Glomerular visceral epithelial cell (primary cell): Measurements from ENCODE around the gene HCN3.
"Not testable (repeated sequence)": the region's sequence is repeated elsewhere in the genome, so short reads cannot be mapped to it uniquely, and the experiment has no call there.

ENCODE experiments used
- DNase-seq: peaks from one replicate; pipeline ENCODE4 v3.0.0-alpha.2; 2016; ENCODE audit errors: extremely low spot score

Gene HCN3

DNA sequence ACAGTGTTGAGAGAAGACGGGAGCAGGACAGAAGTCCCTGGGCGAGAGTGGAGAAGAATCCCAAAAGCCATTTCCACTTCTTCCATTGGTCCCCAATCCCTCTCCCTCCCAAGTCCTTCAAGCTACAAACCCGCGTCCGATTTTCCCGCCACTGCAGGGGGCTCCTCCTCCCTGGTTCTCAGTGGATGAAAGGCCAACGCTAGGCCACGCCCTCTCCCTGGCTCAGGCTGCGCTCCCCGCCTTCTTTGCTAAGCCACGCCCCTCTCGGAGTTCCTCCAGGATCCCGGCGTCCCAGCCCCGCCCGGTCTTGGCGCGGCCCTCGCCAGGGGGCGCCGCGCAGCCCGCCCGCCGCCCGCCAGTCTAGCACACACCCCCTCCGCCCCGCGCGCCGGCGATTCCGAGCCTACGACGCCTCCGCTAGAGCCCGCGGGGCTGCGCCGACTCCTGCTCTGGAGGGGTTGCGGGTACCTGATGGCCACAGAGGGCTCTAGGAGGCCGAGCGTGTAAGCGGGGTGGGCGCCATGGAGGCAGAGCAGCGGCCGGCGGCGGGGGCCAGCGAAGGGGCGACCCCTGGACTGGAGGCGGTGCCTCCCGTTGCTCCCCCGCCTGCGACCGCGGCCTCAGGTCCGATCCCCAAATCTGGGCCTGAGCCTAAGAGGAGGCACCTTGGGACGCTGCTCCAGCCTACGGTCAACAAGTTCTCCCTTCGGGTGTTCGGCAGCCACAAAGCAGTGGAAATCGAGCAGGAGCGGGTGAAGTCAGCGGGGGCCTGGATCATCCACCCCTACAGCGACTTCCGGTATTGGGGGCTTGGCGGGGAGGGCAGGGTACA, at the start of gene HCN3:
Gene HCN3 (plus strand): TSS at position 394 of the 832 bp plus-strand sequence. CDS start 128 bp downstream, at position 522.
- peak; percentile 97 for DNase-seq

DNA sequence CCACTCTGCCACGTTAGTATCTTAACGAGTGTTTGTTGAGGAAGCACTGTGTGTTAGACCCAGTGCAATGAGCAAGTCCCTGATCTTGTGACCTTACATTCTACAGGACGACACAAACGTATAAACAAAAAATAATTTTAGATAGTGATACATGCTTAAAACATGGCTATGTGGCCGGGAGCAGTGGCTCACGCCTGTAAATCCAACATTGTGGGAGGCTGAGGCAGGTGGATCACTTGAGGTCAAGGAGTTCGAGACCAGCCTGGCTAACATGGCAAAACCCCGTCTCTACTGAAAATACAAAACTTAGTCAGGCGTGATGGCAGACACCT, 49.2 kb upstream of the HCN3 start:
- DNase-seq, result no peak

DNA sequence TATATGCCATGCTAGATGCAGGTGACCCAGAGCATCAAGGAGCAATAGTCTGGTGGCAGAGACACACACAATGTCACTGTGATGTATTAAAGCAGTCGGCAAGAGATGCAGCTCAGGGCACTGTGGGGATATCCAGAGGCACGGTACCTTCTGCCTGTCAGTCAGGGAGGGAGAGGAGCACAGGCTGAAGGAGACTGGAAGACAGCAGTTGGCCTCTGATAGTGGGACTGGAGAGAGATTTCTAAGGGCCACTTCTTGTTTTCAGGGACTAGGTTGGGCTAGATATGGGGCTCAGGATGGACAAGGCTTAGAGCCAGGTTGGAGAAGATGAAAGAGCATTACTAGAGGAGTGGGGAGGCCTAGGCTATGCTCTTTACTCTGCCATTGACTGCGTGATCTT, 46.0 kb upstream of the HCN3 start:
- not testable (repeated sequence) for DNase-seq

DNA sequence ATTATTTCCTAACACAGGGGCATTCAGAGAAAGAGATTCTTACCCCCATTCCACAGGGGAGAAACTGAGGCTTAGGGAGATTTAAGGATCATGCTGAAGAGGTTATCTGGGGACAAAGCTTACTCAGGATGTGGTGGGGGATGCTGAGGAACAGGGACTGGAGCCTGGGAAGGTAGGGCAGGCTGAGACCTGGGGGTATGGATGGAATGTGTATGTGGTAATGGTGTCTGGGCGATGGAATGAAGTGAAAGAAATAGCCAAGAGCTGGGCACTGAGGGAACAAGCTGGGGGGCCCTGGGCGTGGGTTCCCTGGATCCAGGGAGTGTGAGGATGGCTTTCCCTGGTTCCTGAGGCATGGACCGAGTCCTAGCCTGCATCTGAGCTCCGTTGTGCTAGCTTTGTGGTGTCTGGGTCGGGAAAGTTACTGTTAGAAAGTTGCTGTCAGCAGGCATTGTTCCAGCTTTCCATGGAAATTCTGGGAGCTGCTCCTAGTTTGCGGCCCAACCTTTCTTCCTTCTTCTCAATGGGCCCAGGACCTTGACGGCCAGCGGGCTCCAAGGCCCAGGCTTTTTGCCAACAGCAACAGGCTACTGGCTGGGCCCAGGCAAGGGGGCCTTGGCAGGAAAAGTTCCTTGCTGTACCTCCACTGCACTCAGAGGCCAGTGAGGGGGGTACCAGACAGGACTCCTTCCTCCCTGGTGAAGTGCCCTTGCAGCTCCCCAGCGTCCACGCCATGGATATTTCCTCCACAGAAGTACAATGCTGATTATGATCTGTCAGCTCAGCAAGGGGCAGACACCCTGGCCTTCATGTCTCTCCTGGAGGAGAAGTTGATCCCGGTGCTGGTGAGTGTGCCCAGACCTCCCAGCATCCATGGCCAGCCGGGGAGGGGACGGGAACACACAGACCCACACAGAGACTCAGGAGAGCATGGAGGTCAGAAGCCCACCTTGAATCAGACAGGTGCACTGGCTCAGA, 45.0 kb upstream of the HCN3 start:
- peak; percentile 50 for DNase-seq

DNA sequence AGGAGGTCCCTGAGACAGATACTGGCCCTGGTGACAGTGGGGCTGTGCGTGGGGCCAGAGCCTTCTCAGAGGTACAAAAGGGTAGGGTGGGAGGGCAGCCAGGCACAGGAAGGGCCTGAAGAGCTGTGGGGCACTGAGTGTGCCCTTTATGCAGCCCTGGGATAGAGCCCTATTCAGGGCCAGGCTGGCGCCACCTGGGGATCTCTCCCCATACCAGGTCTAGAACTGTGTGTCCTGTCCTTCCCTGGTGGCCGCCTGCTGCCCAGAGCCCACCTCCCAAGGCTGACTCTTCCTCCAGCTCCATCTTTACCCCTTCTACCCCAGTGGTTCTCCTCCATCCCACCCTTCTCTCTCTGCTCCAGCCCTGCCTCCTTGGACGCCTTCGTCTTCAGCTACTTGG, 43.8 kb upstream of the HCN3 start:
- DNase-seq, result not testable (repeated sequence)

DNA sequence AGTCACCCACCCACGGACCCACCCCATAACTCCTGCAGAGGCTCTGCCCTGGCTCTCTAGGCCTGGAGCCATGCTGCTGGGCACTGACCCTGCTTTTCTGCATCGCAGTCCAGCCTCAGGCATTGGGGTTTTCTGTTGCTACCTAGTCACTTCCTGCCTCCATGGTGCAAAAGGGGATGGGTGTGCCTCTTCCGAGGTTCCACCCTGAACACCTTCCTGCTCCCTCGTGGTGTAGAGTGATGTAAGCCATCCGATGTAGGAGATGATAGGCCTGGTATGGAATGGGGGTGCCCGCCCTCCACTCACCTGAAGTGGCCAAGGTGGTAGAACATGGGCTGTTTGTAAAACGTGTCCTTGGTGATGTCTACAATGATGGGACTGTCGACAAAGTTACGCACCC, 41.9 kb upstream of the HCN3 start:
- not testable (repeated sequence) for DNase-seq

DNA sequence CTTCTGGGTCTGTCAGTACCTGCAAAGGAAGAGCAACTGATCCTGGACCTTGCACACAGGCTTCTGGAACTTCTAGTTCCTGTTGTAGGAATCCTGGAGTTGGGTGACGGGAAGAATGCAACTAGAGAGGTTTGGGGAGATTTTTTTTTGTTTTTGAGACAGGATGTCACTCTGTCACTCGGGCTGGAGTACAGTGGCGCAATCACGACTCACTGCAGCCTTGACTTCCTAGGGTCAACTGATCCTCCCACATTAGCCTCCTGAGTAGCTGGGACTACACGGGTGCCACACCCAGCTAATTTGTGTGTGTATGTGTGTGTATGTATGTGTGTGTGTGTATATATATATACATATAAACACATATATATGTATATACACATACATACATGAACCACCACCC, 40.8 kb upstream of the HCN3 start:
- no peak for DNase-seq

DNA sequence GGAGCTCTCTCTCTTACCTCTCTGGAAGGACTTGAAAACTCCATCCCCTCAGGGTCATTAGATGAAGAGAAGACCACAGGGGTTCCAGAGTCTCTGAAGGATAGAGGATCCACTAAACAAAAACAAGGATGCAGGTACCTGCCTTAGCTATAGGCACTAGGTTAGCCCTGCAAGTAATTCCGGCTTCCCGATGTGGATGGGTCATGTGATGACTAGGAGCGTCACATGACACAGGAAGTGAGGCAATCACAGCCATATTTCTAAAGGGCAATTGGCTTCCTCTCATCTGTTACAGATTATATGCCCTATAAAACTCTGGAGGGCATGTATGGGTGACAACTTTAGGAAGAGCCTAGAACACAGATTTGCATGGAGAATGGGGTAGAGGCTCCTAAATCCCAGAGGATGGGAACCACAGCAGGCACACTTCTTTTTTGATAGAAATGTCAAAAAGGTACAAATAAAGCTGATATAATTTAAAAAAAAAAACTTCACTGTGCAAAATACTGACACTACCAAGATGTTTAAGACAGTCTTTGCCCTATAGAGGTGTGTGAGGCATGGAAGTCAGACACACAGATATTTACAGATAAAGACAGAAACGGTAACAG, 36.1 kb upstream of the HCN3 start:
- peak; percentile 75 for DNase-seq

DNA sequence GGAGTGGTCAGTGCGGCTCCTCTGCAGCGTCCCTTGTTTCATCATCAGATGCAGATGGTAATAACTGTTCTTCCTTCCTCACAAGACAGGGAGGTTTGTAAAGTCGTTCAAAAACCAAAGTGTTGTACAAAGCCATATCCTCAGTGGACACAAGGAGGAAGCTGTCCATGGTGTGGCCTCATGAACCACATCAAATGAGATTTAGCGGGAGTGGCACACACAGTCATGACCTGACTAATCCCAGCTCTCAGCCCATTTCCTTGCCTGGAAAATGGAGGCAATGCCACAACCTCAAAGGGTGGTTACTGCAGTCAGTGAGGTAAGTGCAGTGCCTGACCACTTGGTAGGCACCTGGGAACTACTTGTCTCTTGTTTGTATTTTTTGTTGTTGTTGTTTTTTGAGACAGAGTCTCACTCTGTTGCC, 35.4 kb upstream of the HCN3 start:
- no peak for DNase-seq

DNA sequence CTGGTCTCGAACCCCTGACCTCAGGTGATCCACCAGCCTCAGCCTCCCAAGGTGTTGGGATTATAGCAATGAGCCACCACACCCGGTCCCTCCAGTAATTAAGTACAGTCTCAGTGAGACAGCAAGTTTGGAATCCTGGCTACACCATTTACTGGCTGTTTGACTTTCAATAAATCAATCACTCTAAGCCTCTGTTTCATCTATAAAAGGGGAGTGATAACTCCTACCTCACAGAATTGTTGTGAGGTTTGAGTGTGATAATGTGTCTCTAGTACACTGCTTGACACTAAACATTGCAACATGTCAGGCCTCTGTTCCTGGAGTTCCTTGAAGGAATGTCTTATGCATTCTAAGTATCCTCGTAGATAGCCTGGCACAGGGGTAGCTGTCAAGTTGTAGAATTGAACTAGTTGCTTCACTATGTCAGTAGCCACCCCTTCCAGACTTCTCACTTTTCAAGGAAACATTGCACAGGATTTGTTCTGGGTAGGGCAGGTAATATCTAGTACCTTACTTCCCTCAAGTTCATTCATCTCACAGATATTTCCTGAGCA, 34.4 kb upstream of the HCN3 start:
- DNase-seq, result no peak

DNA sequence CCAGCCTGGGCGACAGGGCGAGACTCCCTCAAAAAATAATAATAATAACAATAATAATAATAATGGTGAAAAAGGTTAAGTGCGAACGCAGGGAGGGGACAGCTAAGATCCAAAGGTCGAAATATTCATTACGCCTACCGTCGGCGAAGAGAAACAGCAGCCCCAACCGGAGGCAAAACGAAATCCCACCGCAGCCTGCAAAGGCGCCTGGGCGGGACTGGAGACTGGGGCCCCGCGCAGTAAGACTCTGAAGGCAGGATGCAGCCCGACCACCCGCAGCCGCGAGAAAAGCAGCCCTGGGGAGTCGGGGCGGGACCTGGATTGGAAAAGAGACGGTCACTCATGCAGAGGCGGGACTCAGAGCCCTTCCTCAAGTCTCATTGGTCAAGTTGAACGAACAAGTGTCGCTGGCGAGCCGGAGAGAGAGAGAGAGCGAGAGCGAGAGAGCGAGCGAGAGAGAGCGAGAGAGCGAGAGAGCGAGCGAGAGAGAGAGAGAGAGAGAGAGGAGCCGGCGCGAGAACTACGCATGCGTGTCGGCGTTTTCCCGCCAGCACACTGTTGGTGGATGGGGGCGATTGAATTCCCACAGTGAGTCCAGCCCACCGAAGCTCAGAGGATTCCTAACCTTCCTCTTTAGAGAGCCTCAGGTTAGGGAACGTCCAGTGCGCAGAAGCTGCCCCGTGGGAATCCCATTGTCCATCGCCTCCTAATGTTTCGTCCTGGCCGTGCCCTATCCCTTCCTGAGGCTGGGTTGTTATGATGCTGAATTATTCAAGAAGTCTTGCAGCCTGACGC, 32.7 kb upstream of the HCN3 start:
- peak; percentile 100 for DNase-seq

DNA sequence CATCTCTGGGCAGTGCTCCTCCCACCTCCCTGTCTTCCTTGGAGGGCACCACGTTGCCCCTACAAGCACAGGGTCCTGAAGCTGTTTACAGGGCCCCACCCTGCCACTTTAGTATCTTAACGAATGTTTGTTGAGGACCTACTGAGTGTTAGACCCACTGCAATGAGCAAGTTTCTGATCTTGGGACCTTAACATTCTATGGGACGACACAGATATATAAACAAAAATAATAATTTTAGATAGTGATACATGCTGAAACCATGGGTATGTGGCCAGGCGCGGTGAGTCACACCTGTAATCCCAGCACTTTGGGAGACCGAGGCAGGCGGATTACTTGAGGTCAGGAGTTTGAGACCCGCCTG, 32.1 kb upstream of the HCN3 start:
- no peak for DNase-seq

DNA sequence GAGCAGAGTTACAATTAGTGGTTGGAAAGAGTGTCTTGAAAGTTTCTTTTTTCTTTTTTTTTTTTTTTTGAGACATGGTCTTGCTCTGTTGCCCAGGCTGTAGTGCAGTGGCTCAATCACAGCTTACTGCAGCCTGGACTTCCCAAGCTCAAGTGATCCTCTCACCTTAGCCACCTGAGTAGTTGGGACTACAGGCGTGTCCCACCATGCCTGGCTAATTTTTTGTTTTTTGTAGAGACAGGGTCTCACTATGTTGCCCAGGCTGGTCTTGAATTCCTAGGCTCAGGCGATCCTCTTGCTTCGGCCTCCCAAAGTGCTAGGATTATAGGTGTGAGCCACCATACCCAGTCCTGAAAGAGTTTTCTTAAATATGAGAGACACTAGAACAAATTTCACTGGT, 30.5 kb upstream of the HCN3 start:
- DNase-seq, result not testable (repeated sequence)

DNA sequence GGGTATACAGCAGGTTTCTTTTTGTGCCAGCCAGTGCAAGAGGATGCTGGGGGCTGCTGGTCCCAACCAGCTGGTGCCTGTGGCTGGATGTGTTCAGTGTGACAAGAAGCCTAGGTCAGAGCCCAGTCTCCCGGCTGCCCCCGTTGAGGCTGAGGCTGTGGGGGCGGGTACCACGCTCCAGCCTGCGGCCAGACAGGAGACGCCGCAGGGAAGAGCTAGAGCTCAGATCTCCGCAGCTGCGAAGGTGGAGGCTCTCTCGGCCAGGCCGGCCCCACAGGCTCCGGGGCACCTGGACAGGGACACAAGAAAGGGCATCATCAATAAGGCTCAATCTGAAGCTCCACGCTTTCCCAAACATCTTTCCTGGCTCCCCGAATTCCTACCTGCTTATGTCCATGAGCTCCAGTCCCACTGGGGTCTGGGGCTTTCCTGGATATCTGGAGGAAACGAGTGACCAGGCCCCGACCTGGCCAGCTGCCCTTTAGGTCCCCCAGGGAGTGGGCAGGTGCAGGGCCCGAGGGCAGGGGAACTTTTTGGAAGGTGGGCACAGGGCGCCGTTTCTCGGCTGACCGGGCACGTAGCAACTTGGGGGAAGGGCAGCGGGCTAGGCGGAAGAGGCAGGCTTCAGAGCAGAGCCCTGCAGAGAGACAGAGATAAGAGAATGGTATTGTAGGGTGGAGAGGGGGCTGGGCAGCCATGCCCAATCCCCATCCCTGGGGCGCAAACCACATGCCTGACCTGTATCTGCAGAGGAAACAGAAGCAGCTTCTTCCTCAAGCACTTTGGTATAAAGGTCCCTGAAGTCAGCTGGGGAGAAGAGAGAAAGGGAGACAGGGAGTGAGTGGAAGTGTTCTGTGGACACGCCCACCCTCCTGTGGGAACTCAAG, 29.4 kb upstream of the HCN3 start:
- DNase-seq, result no peak

DNA sequence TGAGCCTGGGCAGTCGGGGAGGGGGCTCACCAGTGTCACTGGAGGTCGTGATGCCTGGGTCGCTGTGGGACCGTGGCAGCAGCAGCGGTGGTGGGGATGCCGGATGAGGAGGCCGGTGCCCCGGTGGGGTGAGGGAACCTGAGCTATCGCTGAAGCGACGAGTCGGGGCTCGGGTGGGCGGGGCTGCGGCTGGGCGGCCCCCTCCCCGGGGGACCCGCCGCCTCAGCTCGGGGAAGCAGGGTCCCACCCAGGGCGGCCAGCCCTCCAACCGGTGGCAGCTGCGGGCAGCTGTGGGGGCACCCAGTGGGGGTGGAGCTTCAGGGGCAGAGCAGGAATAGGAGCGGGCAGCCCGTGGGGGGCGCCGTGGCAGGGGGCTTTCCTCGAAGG, 27.0 kb upstream of the HCN3 start:
- no peak for DNase-seq

DNA sequence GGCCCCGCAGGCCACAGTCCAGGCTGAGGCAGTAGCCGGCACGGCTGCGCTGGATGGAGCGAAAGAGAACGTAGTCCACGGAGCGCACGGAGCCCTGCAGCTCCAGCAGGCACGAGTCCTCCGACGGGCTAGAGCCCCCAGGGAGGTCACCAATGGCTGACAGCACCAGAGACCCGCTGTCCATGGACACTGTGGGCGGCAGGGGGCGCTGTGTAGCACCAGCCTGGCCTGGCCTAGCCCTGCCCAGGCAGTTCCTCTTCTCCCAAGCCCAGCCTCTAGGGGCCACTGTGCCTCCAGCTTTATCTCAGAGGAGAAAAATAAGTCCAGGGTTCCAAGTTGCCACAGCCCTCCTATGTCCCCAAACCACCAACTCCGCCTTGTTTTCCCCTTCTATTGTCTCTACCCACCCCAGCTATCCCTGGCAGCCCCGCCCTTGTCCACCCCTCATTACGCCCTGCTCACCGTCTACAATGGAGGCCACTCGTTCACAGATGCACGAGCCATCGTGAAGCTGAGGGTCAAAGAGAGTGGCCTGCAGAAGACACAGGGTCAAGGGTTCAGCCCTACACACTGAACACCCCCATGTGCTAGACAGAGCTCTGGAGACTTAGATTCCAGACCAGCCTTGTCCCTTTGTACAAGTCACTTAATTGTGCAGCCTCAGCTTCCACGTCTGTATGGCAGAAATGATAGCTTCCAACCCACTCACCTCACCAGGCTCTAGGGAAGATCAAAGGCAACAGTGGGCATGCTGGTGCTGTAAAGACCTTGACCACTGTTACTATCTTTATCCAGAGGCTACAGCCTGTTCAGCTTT, 26.4 kb upstream of the HCN3 start:
- DNase-seq, result peak; percentile 92

DNA sequence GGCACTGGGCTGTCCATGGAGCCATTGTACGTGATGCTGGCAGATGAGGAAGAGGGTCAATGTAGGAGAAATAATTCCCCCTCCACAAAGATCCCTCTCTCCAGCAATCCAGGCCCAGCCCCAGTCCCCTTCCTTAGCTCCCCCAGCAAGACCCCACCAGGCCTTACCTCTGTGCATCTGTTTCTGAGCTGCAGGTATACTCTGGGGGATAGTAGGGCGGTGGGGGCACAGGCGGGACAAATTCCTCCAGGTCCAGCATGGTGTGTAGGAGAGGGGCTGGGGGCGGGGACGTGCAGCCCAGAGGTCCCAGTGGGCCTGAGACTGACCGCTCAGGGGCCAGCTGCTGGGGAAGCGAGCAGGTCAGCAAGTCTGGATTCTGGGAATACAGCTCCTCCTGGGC, 25.7 kb upstream of the HCN3 start:
- no peak for DNase-seq

DNA sequence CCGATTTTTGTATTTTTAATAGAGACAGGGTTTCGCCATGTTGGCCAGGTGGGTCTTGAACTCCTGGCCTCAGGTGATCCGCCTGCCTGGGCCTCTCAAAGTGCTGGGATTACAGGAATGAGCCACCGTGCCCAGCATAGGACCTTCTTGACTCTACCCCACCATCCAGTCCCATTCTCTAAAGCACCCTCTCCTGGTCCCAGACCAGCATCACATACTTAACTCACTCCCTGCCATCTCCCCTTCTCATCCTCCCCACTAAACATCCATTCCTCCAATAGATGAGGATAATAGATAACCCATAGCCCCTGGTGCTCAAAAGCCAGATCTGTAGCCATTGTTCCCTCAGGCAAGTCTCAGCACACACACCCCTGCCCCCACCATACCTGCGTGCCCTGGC, 24.1 kb upstream of the HCN3 start:
- no peak for DNase-seq

DNA sequence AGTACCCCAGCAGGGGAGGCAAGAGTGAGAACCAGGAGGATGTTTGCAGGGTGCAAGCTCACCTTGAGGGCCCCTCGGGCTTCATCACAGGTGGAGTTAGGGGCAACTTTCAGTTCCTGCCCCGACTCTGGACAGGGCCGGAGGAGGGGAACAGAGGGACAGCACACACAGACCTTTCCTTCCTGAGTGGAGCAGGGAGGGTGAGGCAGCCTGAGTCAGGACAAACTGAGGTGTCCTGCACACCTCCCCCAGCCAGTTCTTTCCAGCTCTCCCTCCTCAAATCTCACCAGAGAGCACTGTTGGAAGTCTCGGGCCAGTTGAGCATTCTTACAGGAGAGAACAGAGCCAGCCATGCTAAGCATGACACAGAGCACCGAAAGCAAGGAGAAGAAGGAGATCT, 23.5 kb upstream of the HCN3 start:
- no peak for DNase-seq
